Activated naive CD4-positive, alpha-beta T cell treated with anti-CD3 and anti-CD28 coated beads, Interleukin-2, amount 10 ng/mL, durations not matched to agents 7 days and 5 days (primary cell): Measurements from ENCODE around the gene NHP2.

Experiments
- CTCF ChIA-PET: fragments of 350-600 bp; sonication (Branson Sonifier 250); formaldehyde crosslinking; loops from one replicate; lab custom pipeline; 2021; ENCODE audit warnings: antibody characterized with exemption; lab: Charles Lee
- DNase-seq: peaks from one replicate; pipeline ENCODE4 v3.0.0-alpha.2; 2020
- H3K27ac Mint-ChIP-seq: one replicate; pipeline ENCODE4 v1.8.0; 2021; ENCODE audit warnings: mild to moderate bottlenecking, moderate library complexity, mixed read lengths
- H3K27me3 Mint-ChIP-seq: one replicate; pipeline ENCODE4 v1.8.0; 2021; ENCODE audit warnings: mild to moderate bottlenecking, mixed read lengths
- H3K36me3 Mint-ChIP-seq: one replicate; pipeline ENCODE4 v1.8.0; 2021; ENCODE audit warnings: mixed read lengths
- H3K4me1 Mint-ChIP-seq: one replicate; pipeline ENCODE4 v1.8.0; 2021; ENCODE audit warnings: mixed read lengths
- H3K4me3 Mint-ChIP-seq: one replicate; pipeline ENCODE4 v1.8.0; 2021; ENCODE audit warnings: mild to moderate bottlenecking, moderate library complexity, mixed read lengths
- H3K9me3 Mint-ChIP-seq: one replicate; pipeline ENCODE4 v1.8.0; 2021; ENCODE audit warnings: mixed read lengths

The NHP2 gene

DNA sequence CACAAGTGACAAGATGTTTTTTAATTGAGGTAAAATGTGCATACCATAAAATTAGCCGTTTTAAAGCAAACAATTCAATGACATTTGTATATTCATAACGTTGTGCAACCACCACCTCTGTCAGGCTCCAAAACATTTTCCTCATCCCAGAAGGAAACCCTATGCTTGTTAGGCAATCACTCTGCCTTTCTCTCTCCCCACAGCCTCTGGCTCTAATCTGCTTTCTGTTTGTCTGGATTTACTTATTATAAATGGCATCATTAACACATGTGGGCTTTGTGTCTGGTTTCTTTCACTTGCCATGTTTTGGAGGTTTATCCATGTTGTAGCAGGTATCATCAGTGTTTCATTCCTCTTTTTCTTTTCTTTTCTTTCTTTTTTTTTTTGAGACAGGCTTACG lies 41.8 kb downstream of the NHP2 start:
- no peak for DNase-seq
- peaks cover 46% of the 10 kb centered on the region for H3K4me1 Mint-ChIP-seq

DNA sequence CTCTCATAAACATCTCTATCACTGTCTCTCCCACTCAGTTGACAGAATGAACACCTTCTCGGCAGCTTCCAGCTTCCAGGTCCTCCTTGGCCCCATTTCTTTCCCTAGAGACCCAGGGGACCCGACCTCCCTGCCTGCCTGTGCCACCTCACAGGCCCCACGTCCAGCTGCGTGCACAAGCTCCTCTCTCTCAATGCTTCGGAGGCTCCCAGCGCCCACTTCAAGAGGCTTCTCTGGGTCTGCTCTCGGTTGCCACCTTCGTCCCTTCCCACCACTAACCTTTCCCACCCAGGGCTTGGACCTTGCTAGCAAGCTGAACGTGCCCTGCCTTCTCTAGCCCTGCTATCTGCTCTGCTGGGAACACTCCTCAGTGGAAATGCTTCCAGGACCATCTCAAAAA lies 43.2 kb downstream of the NHP2 start:
- no peak overlapping the region for H3K4me3 Mint-ChIP-seq
- H3K9me3 Mint-ChIP-seq: no peaks in the 10 kb centered on the region
- CTCF ChIA-PET: interaction anchor here (1.4 to 1.8 kb wide), 2 partner anchors 10 to 14 kb away, joined by 3 to 9 read pairs; no protein-coding TSS in a partner anchor
- H3K36me3 Mint-ChIP-seq: peaks cover 3% of the 10 kb centered on the region
- H3K27me3 Mint-ChIP-seq: peaks cover 81% of the 10 kb centered on the region
- DNase-seq: no peak
- peaks cover 33% of the 10 kb centered on the region for H3K4me1 Mint-ChIP-seq
- no peak overlapping the region for H3K27ac Mint-ChIP-seq

More for the DNA sequence above, 41.8 kb downstream of the NHP2 start:
- peaks cover 87% of the 10 kb centered on the region for H3K27me3 Mint-ChIP-seq
- H3K4me3 Mint-ChIP-seq: no peak overlapping the region
- no peaks in the 10 kb centered on the region for H3K9me3 Mint-ChIP-seq
- CTCF ChIA-PET: no interaction called here
- H3K36me3 Mint-ChIP-seq: peaks cover 7% of the 10 kb centered on the region
- no peak overlapping the region for H3K27ac Mint-ChIP-seq

DNA sequence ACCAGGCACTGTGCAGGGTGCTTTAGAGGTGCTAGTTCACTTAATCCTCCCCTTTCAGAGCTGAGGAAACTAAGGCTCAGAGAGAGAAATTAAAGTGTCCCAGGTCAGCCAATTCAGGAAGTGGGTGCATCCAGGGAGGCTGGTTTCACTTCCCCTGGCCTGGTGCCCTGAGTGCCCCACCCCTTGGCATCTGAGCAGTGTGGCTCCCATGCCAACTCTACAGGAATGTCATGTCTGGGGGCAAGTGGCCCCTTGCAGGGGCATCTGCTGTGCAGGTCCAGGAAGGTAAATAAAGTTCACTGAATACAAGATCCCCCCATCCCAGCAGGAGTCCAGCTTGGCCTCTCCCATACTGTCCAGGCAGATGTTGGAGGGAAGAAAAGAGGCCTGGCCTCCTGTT lies 44.7 kb downstream of the NHP2 start:
- Mint-ChIP-seq H3K4me1 (peaks cover 18% of the 10 kb centered on the region), H3K9me3 (no peaks in the 10 kb centered on the region), H3K27ac (no peak overlapping the region), H3K36me3 (peaks cover 2% of the 10 kb centered on the region), H3K4me3 (no peak overlapping the region), H3K27me3 (peaks cover 69% of the 10 kb centered on the region)
- CTCF ChIA-PET: interaction anchor here (1.5 kb wide), 1 partner anchor 34 kb away, joined by 3 read pairs; no protein-coding TSS in a partner anchor
- DNase-seq: no peak

DNA sequence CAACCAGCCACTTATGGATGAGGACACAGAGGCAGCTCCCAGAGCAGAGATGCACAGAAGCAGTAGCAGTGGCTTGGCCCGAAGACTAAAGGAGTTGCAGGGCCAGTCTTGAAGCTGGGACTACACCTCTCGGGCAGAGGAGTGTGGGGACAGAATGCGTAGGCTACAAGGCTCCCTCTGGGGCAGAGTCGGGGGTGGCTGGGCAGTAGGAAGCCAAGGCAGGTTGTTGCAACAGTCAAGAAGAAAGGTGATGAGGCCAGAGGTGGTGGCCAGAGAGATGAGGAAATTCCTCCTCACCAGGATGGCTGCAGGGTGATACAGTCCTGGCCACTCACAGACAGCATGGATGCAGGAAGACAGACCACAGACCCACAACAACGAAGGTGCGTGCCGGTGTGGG lies 45.2 kb downstream of the NHP2 start:
- H3K27me3 Mint-ChIP-seq: peaks cover 71% of the 10 kb centered on the region
- no peaks in the 10 kb centered on the region for H3K9me3 Mint-ChIP-seq
- DNase-seq: no peak
- peaks cover 21% of the 10 kb centered on the region for H3K4me1 Mint-ChIP-seq
- H3K4me3 Mint-ChIP-seq: no peak overlapping the region
- CTCF ChIA-PET: interaction anchor here (1.5 kb wide), 1 partner anchor 35 kb away, joined by 3 read pairs; no protein-coding TSS in a partner anchor
- no peak overlapping the region for H3K27ac Mint-ChIP-seq
- peaks cover 2% of the 10 kb centered on the region for H3K36me3 Mint-ChIP-seq

DNA sequence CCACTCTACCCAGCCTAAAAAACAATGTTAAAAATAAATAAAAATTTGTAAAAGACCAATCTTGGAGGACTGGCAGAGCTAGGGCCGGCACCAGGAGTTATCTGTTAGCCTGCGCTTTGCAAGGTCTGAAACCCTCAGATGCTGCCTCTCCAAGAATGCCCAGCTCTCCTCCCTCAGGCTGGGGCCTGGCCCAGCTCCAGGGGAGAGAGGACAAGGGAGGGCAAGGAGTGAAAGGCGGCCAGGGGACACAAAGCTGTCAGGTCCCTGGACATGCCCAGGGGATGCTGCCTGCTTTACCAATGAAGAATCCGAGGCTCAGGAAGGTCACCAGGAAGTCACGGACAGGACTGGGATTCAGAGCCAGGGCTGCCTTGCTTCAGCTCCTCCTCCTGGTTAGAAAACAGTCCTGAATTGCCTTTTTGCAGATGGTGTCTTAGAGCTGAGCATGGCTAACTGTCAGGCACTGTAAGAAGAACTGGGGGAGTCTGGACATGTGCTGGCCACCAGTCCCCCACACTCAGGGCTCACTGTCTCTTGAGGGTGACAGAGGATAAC lies 45.9 kb downstream of the NHP2 start:
- no peak for DNase-seq
- Mint-ChIP-seq H3K4me3 (no peak overlapping the region), H3K9me3 (no peaks in the 10 kb centered on the region), H3K36me3 (peaks cover 1% of the 10 kb centered on the region), H3K4me1 (peaks cover 18% of the 10 kb centered on the region), H3K27me3 (peaks cover 71% of the 10 kb centered on the region), H3K27ac (no peak overlapping the region)
- CTCF ChIA-PET: interaction anchor here (1.5 to 2.1 kb wide), 2 partner anchors 13 to 35 kb away, joined by 3 to 7 read pairs; no protein-coding TSS in a partner anchor

DNA sequence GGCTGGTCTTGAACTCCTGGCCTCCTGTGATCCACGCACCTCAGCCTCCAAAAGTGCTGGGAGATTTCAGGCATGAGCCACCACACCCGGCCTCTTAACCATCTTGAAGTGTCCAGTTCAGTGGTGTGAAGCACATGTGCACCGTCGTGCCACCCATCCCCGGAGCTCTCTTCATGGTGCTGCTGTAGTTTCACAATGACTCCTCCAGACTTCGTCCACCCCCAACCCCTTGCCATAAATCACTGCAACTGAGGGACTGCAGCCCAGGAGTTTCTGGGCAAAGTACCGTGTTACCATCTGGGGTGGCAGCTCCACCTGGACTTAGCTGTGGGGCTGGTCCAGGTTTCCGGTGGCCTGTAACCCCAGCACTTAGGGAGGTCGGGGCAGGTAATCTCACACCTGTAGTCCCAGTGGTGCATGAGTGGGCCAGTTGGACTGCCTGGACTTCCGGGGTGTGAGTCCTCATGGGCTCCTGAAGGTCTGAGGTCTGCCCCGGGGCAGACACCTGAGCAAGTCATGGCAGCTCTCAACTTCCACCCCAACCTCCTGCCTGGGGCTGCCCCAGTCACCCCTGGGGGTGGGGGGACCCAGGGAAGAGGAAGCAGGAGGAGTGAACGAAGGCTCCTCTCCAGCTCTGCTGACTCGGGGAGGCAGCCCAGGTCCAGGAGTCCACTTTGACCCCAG lies 47.0 kb downstream of the NHP2 start:
- Mint-ChIP-seq H3K9me3 (no peaks in the 10 kb centered on the region), H3K27ac (no peak overlapping the region), H3K4me3 (no peak overlapping the region), H3K4me1 (peaks cover 15% of the 10 kb centered on the region), H3K36me3 (no peaks in the 10 kb centered on the region), H3K27me3 (peaks cover 59% of the 10 kb centered on the region)
- no peak for DNase-seq
- CTCF ChIA-PET: interaction anchor here (1.2 to 2.1 kb wide), 3 partner anchors 9 to 31 kb away, joined by 3 to 7 read pairs (median 6); no protein-coding TSS in a partner anchor

DNA sequence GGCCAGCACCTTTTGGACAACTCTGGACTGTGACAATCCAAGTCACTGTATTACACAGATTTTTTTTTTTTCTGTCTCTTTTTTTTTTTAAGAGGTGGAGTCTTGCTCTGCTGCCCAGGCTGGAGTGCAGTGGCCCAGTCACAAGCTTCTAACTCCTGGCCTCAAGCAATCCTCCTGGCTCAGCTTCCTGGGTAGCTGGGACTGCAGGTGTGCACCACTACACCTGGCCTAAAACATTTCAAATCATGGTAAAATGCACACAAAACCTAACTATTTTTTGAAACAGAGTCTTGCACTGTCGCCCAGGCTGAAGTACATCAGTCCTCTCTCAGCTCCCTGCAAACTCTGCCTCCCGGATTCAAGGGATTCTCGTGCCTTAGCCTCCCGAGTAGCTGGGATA lies 47.6 kb downstream of the NHP2 start:
- H3K36me3 Mint-ChIP-seq: no peaks in the 10 kb centered on the region
- DNase-seq: no peak
- H3K27me3 Mint-ChIP-seq: peaks cover 53% of the 10 kb centered on the region
- H3K27ac Mint-ChIP-seq: no peak overlapping the region
- H3K9me3 Mint-ChIP-seq: no peaks in the 10 kb centered on the region
- CTCF ChIA-PET: interaction anchor here (0.7 to 2.1 kb wide), 4 partner anchors 10 to 30 kb away, joined by 3 to 7 read pairs (median 5); no protein-coding TSS in a partner anchor
- no peak overlapping the region for H3K4me3 Mint-ChIP-seq
- peaks cover 15% of the 10 kb centered on the region for H3K4me1 Mint-ChIP-seq

DNA sequence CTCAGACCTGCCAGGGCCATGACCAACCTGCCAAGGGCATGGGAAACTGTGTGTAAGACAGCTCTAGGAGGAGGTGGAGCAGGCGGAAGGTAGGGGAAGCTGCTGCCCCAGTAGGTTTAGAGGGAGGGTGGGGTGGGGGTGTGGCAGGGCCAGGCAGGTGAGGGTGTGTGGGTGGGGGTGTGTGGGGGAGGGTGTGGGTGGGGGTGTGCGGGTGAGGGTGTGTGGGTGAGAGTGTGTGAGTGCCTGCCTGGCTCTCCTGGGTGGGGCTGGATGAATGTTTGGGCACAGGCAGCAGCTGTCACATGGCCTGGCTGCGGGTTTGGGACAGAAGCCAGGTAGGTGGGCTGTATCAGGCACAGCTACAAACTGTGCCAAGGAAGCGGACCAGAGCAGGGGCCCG lies 49.2 kb downstream of the NHP2 start:
- no peaks in the 10 kb centered on the region for H3K36me3 Mint-ChIP-seq
- H3K9me3 Mint-ChIP-seq: no peaks in the 10 kb centered on the region
- H3K27me3 Mint-ChIP-seq: peaks cover 41% of the 10 kb centered on the region
- CTCF ChIA-PET: no interaction called here
- H3K4me1 Mint-ChIP-seq: peaks cover 15% of the 10 kb centered on the region
- no peak overlapping the region for H3K27ac Mint-ChIP-seq
- no peak for DNase-seq
- H3K4me3 Mint-ChIP-seq: no peak overlapping the region

DNA sequence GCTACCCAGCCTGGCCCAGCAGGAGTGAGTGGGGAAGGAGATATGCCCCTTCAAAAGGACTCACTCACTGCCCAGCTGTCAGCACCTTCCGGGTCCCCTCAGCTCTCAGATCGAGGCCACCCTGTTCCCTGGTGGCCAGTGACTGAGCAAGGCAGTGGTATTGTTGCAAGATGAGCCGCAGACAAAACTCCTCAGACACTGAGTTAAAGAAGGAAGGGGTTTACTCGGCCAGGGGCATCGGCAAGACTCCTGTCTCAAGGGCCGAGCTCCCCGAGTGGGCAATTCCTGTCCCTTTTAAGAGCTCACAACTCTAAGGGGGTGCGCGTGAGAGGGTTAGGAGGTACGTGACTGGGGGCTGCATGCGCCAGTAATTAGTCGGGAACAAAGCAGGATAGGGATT lies 50.1 kb downstream of the NHP2 start:
- DNase-seq: no peak
- no peaks in the 10 kb centered on the region for H3K36me3 Mint-ChIP-seq
- peaks cover 9% of the 10 kb centered on the region for H3K4me1 Mint-ChIP-seq
- peaks cover 33% of the 10 kb centered on the region for H3K27me3 Mint-ChIP-seq
- H3K4me3 Mint-ChIP-seq: no peak overlapping the region
- no peak overlapping the region for H3K27ac Mint-ChIP-seq
- CTCF ChIA-PET: no interaction called here
- no peaks in the 10 kb centered on the region for H3K9me3 Mint-ChIP-seq
